ENCODE results near the gene NIPBL. TPM values are rescaled to one million over a fixed set of nuclear protein-coding genes. Genes with fewer than 3 reads are reported as not detected.

The NIPBL gene
- total and polyA plus RNA-seq, 10 of the 15 experiments (the other 5 are each of a cell fraction or from before 2014, with no cell fraction given) = 10.4 to 50.4 (median 20.2) TPM

GRCh38 chr5:36839489-36840476 is 36.8 kb upstream of the NIPBL start:
- 9% methylated on average over 5 of the region's 5 CpGs for WGBS (ENCODE audit: insufficient coverage, insufficient replicate concordance, low lambda C conversion rate, missing lambda C conversion rate)
- SMC1A ChIA-PET (ENCODE audit: uncharacterized antibody, unreplicated experiment) = no interaction called here
- H3K36me3 ChIP-seq (ENCODE audit: control insufficient read depth in 2 of 2, insufficient read depth in 2 of 2, low read length in 1 of 2) = no peaks in the 10 kb centered on the region
- H3K27ac ChIP-seq (ENCODE audit: control insufficient read depth, insufficient read depth) = no peak overlapping the region
- FAIRE-seq (no peak), DNase-seq (ENCODE audit: low read depth, low spot score) (no peak), ATAC-seq (no peak)
- no peaks in the 10 kb centered on the region for H3K9me3 ChIP-seq (replicated peaks; ENCODE audit: control insufficient read depth, insufficient read depth, low read length)
- no peaks in the 10 kb centered on the region for H3K4me1 ChIP-seq (ENCODE audit: control insufficient read depth, insufficient read depth, low read length)
- POLR2A ChIA-PET = no interaction called here
- CTCF ChIA-PET = interaction anchor here (0.6 kb wide), 2 partner anchors 71 to 444 kb away, joined by 3 read pairs; no protein-coding TSS in a partner anchor
- H3K27me3 ChIP-seq (replicated peaks in 1 of 2; ENCODE audit: control insufficient read depth in 2 of 2, insufficient read depth in 2 of 2, low read length in 1 of 2) = no peaks in the 10 kb centered on the region; a peak in 1 of 4 replicates
- intact Hi-C loops (cut with micrococcal nuclease; ENCODE audit: unreplicated experiment) (loop anchor here (5.0 kb wide), 1 partner anchor 82 kb away; no protein-coding TSS in a partner anchor), in situ Hi-C loops (cut with MboI) (no loop called here)
- TF ChIP-seq EGR1 (IDR thresholded peaks at IDR 0.05; ENCODE audit: borderline replicate concordance in 1 of 2, low read depth in 2 of 2, low read length in 2 of 2) (no peak), SPI1 (IDR thresholded peaks at IDR 0.05; ENCODE audit: borderline replicate concordance, insufficient read depth, low read depth, low read length) (peak; percentile 9; the same call in 1 of the 2 replicates)
- no peak overlapping the region for H2AFZ ChIP-seq (ENCODE audit: control insufficient read depth, low read depth, low read length)
- H3K9ac ChIP-seq (ENCODE audit: control insufficient read depth, insufficient read depth, low read length) = no peak overlapping the region
- H3K79me2 ChIP-seq (ENCODE audit: control insufficient read depth, insufficient read depth, low read length) = no peaks in the 10 kb centered on the region
- H4K20me1 ChIP-seq (ENCODE audit: control insufficient read depth, insufficient read depth) = no peaks in the 10 kb centered on the region
- H3K4me2 ChIP-seq (ENCODE audit: control insufficient read depth, insufficient read depth) = no peak overlapping the region
- no peak overlapping the region for H3K4me3 ChIP-seq
- BruUV-seq (replicated peaks) = no TSS peak
- RAD21 ChIA-PET (ENCODE audit: unreplicated experiment) = interaction anchor here (0.6 kb wide), 1 partner anchor 130 kb away, joined by 3 read pairs; no protein-coding TSS in a partner anchor

GRCh38 chr5:36841677-36842076 is 34.9 kb upstream of the NIPBL start:
- ATAC-seq (no peak), FAIRE-seq (no peak), DNase-seq (ENCODE audit: low read depth, low spot score) (no peak)
- ChIA-PET SMC1A (ENCODE audit: uncharacterized antibody, unreplicated experiment) (interaction anchor here (0.6 kb wide), 1 partner anchor 96 kb away, joined by 3 read pairs; no protein-coding TSS in a partner anchor), POLR2A (no interaction called here), CTCF (interaction anchor here (0.6 to 1.1 kb wide), 3 partner anchors 32 to 509 kb away, joined by 3 read pairs; no protein-coding TSS in a partner anchor), RAD21 (ENCODE audit: unreplicated experiment) (no interaction called here)
- no peak overlapping the region for H3K27ac ChIP-seq (ENCODE audit: control insufficient read depth, insufficient read depth)
- in situ Hi-C loops (cut with MboI) = no loop called here
- H3K4me1 ChIP-seq (ENCODE audit: control insufficient read depth, insufficient read depth, low read length) = no peaks in the 10 kb centered on the region
- no TSS peak for BruUV-seq (replicated peaks)
- no peak overlapping the region for H3K4me2 ChIP-seq (ENCODE audit: control insufficient read depth, insufficient read depth)
- H4K20me1 ChIP-seq (ENCODE audit: control insufficient read depth, insufficient read depth) = no peaks in the 10 kb centered on the region
- no peak overlapping the region for H2AFZ ChIP-seq (ENCODE audit: control insufficient read depth, low read depth, low read length)
- 42% methylated on average over 1 of the region's 1 CpG for WGBS (ENCODE audit: insufficient coverage, insufficient replicate concordance, low lambda C conversion rate, missing lambda C conversion rate)
- H3K79me2 ChIP-seq (ENCODE audit: control insufficient read depth, insufficient read depth, low read length) = no peaks in the 10 kb centered on the region
- no peaks in the 10 kb centered on the region for H3K36me3 ChIP-seq (ENCODE audit: control insufficient read depth in 2 of 2, insufficient read depth in 2 of 2, low read length in 1 of 2)
- H3K9me3 ChIP-seq (replicated peaks; ENCODE audit: control insufficient read depth, insufficient read depth, low read length) = no peaks in the 10 kb centered on the region
- no peak overlapping the region for H3K9ac ChIP-seq (ENCODE audit: control insufficient read depth, insufficient read depth, low read length)
- intact Hi-C loops (cut with micrococcal nuclease; ENCODE audit: unreplicated experiment) = loop anchor here (5.0 kb wide), 1 partner anchor 84 kb away; no protein-coding TSS in a partner anchor
- peaks cover 0 to 2% of the 10 kb centered on the region in 2 experiments; a peak in 1 of 4 replicates for H3K27me3 ChIP-seq (replicated peaks in 1 of 2; ENCODE audit: control insufficient read depth in 2 of 2, insufficient read depth in 2 of 2, low read length in 1 of 2)
- H3K4me3 ChIP-seq = no peak overlapping the region
- no peak for TF ChIP-seq RAD21 (IDR thresholded peaks at IDR 0.05; ENCODE audit: insufficient read depth, low read depth, low read length)
- TF ChIP-seq ZNF592 (IDR thresholded peaks at IDR 0.05) = no peak
- TF ChIP-seq ZNF384 (IDR thresholded peaks at IDR 0.05; ENCODE audit: borderline replicate concordance, low read depth, low read length) = no peak
- TF ChIP-seq E2F4 (IDR thresholded peaks at IDR 0.05; ENCODE audit: low read depth, low read length) = no peak
- no peak for TF ChIP-seq SUPT20H (IDR thresholded peaks at IDR 0.05; ENCODE audit: borderline replicate concordance, control insufficient read depth, low read depth, low read length)
- no peak for TF ChIP-seq POLR2AphosphoS5 (IDR thresholded peaks at IDR 0.05; ENCODE audit: low read length)
- no peak for TF ChIP-seq POU2F2 (IDR thresholded peaks at IDR 0.05; ENCODE audit: borderline replicate concordance, low read depth, low read length)
